ENCODE measurements around the gene CSTB.

DNA sequence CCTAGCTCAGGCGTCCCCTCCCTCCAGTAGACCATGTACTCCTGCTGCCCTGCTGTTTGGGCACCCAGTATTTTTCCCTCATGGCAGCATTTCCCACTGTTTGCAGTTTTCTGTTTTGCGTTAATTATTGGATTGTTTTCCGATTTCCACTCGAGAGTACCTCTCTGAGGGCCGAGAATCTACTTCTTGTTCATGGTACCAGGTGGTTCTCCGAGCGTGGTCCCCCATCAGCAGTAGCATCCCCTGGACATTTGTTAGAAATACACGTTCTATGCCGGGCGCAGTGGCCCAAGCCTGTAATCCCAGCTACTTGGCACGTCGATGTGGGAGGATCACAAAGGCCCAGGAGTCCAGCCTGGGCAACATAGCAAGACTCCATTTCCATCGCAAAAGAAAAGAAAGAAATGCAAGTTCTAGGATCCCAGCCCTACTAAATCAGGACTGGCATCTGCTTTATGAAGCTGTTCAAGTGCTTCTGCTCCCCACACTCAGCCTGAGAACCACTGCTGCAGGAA lies 14.0 kb upstream of the CSTB start:
- TF ChIP-seq, protein P1, sequence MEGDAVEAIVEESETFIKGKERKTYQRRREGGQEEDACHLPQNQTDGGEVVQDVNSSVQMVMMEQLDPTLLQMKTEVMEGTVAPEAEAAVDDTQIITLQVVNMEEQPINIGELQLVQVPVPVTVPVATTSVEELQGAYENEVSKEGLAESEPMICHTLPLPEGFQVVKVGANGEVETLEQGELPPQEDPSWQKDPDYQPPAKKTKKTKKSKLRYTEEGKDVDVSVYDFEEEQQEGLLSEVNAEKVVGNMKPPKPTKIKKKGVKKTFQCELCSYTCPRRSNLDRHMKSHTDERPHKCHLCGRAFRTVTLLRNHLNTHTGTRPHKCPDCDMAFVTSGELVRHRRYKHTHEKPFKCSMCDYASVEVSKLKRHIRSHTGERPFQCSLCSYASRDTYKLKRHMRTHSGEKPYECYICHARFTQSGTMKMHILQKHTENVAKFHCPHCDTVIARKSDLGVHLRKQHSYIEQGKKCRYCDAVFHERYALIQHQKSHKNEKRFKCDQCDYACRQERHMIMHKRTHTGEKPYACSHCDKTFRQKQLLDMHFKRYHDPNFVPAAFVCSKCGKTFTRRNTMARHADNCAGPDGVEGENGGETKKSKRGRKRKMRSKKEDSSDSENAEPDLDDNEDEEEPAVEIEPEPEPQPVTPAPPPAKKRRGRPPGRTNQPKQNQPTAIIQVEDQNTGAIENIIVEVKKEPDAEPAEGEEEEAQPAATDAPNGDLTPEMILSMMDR (IDR thresholded peaks at IDR 0.05): no peak
- TF ChIP-seq POLR2A (IDR thresholded peaks at IDR 0.05): no peak

Data from adrenal gland (tissue), 5 donors.